ENCODE data around the gene HMCN1. TPM values are rescaled to one million over a fixed set of nuclear protein-coding genes. Genes with fewer than 3 reads are reported as not detected.
"Not testable (repeated sequence)": the region's sequence is repeated elsewhere in the genome, so short reads cannot be mapped to it uniquely, and the experiment has no call there.

The HMCN1 gene
- total and polyA plus RNA-seq, 11 donors = 2.1 to 14.1 (median 5.6) TPM

DNA sequence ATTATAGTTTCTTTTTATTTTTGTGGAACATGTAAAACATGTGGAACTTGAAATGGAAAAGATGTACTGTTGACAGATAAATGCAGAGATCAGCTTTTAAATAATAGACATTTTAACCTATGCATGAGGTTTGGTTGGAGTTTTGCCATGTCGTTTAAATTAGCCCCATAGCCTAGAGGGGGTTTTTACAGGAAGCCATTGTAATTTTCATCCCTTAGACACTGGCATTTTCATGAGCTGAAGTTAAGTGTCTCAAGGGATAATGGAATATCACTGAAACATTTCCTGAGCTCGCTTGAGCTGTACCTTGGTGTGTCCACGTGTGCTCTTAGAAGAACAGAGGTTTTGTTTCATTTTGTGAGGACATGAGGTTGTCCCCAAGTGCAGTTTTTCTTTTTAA is 54.2 kb downstream of the HMCN1 start:
- 48 to 69% (median 53%) methylated on average over 3 of the region's 3 CpGs for WGBS, 4 donors

GRCh38 chr1:185789501-185790193 is 55.5 kb downstream of the HMCN1 start:
- Histone ChIP-seq H3K4me1 (peaks cover 0 to 35% (median 17%) of the 10 kb centered on the region in 12 donors), H3K4me3 (no peak overlapping the region), H3K36me3 (no peaks in the 10 kb centered on the region), H3K27me3 (no peaks in the 10 kb centered on the region), H3K9me3 (no peaks in the 10 kb centered on the region), H3K27ac (peak overlapping the region in 4 of 12 donors; percentile 7 to 45 (median 15))
- 57 to 72% (median 60%) methylated on average over 2 of the region's 2 CpGs for WGBS, 4 donors
- DNase-seq (no peak), ATAC-seq (peak in 1 of 4 donors; percentile 32)
- intact Hi-C loops (cut with DNase I) = loop anchor here in 1 of 10 donors (2.0 kb wide), 1 partner anchor 39 kb away; no protein-coding TSS in a partner anchor
- TF ChIP-seq POLR2A (IDR thresholded peaks at IDR 0.05) = no peak
- no peak for TF ChIP-seq CTCF (IDR thresholded peaks at IDR 0.05)

More for the DNA sequence above, 54.2 kb downstream of the HMCN1 start:
- intact Hi-C loops (cut with DNase I) = loop anchor here in 1 of 10 donors (2.0 kb wide), 1 partner anchor 38 kb away; no protein-coding TSS in a partner anchor
- H3K36me3 ChIP-seq = no peaks in the 10 kb centered on the region
- H3K27me3 ChIP-seq = no peaks in the 10 kb centered on the region
- no peak for DNase-seq
- peaks cover 0 to 3% (median 0%) of the 10 kb centered on the region in 12 donors for H3K9me3 ChIP-seq
- no peak overlapping the region for H3K4me3 ChIP-seq
- ATAC-seq = no peak
- H3K4me1 ChIP-seq = peaks cover 0 to 35% (median 17%) of the 10 kb centered on the region in 12 donors
- H3K27ac ChIP-seq = no peak overlapping the region
- TF ChIP-seq POLR2A (IDR thresholded peaks at IDR 0.05) = no peak

DNA sequence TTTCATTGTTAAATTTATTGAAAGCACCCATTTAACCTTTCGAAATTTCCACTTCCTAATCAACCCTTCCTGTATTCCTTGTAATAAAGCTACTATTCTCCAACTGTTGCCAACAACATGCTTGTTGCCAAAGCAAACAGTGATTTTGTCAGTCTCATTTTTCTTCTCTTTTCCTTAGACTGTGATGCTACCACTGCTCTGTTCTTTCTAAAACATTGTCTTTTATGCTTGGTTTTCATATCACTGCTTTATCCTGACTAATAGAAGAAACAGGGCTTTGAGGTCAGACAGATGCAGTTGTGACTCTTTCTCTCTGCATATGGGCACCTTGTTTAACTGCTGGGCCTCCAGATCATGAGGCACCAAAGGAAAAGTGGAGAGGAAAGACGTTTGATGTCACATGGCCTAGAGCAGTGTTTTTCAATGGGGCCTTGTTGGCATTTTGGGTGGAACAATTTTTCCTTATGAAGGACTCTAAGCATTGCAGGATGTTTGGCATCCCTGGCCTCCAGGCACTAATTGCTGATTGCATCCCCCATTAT is 56.1 kb downstream of the HMCN1 start:
- DNase-seq = no peak
- Histone ChIP-seq H3K4me3 (no peak overlapping the region), H3K27ac (peak overlapping the region in 2 of 12 donors; percentile 44 to 45), H3K9me3 (no peaks in the 10 kb centered on the region), H3K27me3 (no peaks in the 10 kb centered on the region), H3K36me3 (no peaks in the 10 kb centered on the region), H3K4me1 (peaks cover 0 to 35% (median 17%) of the 10 kb centered on the region in 12 donors)
- WGBS, 4 donors = 36 to 42% (median 39%) methylated on average over 2 of the region's 2 CpGs
- no peak for TF ChIP-seq CTCF (IDR thresholded peaks at IDR 0.05)
- ATAC-seq = peak in 2 of 4 donors; percentile 36 to 50
- intact Hi-C loops (cut with DNase I) = no loop called here

- H3K4me1 ChIP-seq = peaks cover 0 to 35% (median 17%) of the 10 kb centered on the region in 12 donors
- intact Hi-C loops (cut with DNase I) = no loop called here
- no peak overlapping the region for H3K4me3 ChIP-seq
- no peak for ATAC-seq
- no peaks in the 10 kb centered on the region for H3K27me3 ChIP-seq
- TF ChIP-seq CTCF (IDR thresholded peaks at IDR 0.05) = no peak
- no peak for TF ChIP-seq POLR2A (IDR thresholded peaks at IDR 0.05)
- no peak for DNase-seq
- no peak overlapping the region for H3K27ac ChIP-seq
- WGBS, 4 donors = 89 to 98% (median 94%) methylated on average over 1 of the region's 1 CpG
- peaks cover 0 to 5% (median 0%) of the 10 kb centered on the region in 12 donors for H3K9me3 ChIP-seq
- H3K36me3 ChIP-seq = no peaks in the 10 kb centered on the region
Observed at GRCh38 chr1:185792040-185792439, 57.8 kb downstream of the HMCN1 start.

GRCh38 chr1:185794495-185794894 is 60.3 kb downstream of the HMCN1 start:
- 85 to 90% (median 88%) methylated on average over 2 of the region's 2 CpGs for WGBS, 4 donors
- Histone ChIP-seq H3K9me3 (peaks cover 0 to 22% (median 11%) of the 10 kb centered on the region in 12 donors), H3K4me1 (peaks cover 0 to 14% (median 10%) of the 10 kb centered on the region in 12 donors)
- DNase-seq; H3K27me3 ChIP-seq; H3K4me3 ChIP-seq; intact Hi-C loops (cut with DNase I); ATAC-seq; H3K36me3 ChIP-seq; H3K27ac ChIP-seq: not testable (repeated sequence)

Data from heart left ventricle (tissue), 16 donors.